Measurements from ENCODE around the gene LPIN1.

The LPIN1 gene

DNA sequence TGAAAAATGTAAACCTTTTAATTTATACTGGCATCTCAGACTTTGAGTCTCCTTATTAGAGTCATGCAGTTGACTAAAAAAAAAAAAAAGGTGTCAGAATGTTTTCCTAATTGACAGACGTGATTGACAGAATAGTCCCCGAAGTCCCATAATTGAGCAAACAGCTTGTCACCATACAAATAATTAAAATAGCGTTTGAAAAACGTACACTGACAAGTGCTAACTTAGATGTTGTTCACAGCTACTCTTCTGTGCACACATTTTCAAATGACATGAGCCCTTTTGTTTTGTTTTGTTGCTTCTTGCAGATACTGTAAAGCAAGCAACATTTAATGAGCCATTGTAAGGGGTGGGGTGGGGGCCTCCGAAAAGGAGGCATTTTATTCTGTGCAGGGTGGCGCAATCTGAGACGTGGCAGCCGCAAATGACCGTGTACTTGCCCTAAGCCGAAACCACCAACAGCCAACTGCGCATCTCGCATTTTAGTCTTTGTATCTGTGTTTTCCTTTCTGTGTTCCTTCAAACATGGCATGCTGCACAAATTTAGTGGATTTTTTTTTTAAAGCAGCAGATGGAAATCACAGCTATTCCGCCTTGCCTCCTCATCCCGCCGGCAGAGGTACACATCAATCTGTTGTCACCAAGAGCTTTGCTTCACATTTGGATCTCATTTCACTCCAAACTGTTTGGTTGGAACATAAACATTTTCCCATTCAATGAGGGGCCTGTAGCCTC, 52.4 kb downstream of the LPIN1 start:
- Histone ChIP-seq H3K9me3 (ENCODE audit: severe bottlenecking) (no peaks in the 10 kb centered on the region), H3K27ac (ENCODE audit: poor library complexity, severe bottlenecking) (no peak overlapping the region), H3K27me3 (ENCODE audit: insufficient read depth, poor library complexity, severe bottlenecking) (no peaks in the 10 kb centered on the region), H3K4me3 (ENCODE audit: severe bottlenecking) (no peak overlapping the region), H3K36me3 (ENCODE audit: low read depth) (peaks cover 89% of the 10 kb centered on the region), H3K4me1 (ENCODE audit: insufficient read depth, poor library complexity, severe bottlenecking) (no peaks in the 10 kb centered on the region)
- no peak for ATAC-seq (ENCODE audit: low read depth)
- TF ChIP-seq, protein P1, sequence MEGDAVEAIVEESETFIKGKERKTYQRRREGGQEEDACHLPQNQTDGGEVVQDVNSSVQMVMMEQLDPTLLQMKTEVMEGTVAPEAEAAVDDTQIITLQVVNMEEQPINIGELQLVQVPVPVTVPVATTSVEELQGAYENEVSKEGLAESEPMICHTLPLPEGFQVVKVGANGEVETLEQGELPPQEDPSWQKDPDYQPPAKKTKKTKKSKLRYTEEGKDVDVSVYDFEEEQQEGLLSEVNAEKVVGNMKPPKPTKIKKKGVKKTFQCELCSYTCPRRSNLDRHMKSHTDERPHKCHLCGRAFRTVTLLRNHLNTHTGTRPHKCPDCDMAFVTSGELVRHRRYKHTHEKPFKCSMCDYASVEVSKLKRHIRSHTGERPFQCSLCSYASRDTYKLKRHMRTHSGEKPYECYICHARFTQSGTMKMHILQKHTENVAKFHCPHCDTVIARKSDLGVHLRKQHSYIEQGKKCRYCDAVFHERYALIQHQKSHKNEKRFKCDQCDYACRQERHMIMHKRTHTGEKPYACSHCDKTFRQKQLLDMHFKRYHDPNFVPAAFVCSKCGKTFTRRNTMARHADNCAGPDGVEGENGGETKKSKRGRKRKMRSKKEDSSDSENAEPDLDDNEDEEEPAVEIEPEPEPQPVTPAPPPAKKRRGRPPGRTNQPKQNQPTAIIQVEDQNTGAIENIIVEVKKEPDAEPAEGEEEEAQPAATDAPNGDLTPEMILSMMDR (IDR thresholded peaks at IDR 0.05; ENCODE audit: poor library complexity, severe bottlenecking): no peak
- no peak for DNase-seq (ENCODE audit: low spot score)

DNA sequence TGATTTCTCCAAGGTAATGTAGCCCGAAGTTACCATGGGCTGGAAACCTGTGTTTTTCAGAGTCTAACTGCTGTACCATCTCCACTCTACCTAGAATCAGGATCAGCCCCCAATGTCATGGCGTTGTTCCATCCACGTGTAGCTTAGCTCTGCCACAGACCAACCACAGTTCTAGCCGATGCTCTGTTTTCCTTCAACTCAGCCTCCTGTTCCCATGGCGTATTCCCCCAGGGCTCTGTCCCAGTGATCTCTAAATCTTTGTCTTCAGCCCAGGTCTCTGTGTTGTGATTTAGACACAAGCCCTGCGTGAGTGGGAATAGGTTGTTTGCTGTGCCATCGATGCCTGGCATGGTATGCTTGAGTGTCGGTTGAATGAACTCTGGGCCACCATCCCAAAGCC, 53.4 kb downstream of the LPIN1 start:
- ATAC-seq (ENCODE audit: low read depth): no peak
- no peak for DNase-seq (ENCODE audit: low spot score)
- TF ChIP-seq, protein P1 (IDR thresholded peaks at IDR 0.05; ENCODE audit: poor library complexity, severe bottlenecking): no peak
- Histone ChIP-seq H3K9me3 (ENCODE audit: severe bottlenecking) (no peaks in the 10 kb centered on the region), H3K27me3 (ENCODE audit: insufficient read depth, poor library complexity, severe bottlenecking) (no peaks in the 10 kb centered on the region), H3K4me3 (ENCODE audit: severe bottlenecking) (no peak overlapping the region), H3K4me1 (ENCODE audit: insufficient read depth, poor library complexity, severe bottlenecking) (no peaks in the 10 kb centered on the region), H3K27ac (ENCODE audit: poor library complexity, severe bottlenecking) (no peak overlapping the region), H3K36me3 (ENCODE audit: low read depth) (peaks cover 89% of the 10 kb centered on the region)

DNA sequence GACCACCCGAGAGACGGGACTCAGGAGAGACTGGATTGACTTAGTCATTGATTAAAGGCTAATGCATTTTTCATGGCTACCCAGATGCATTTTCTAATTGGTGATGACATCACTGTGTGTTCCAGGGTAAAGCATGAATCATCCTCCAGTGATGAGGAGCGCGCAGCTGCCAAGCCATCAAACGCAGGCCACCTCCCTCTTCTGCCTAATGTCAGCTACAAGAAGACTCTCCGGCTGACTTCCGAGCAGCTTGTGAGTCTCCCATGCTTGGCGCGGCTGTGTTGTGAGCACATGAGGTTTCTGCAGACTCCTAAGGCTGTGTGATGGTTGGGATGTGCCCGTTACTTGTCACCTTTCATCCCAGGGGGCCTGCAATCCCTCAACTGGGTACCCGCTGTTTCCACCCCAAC, 56.4 kb downstream of the LPIN1 start:
- H3K27me3 ChIP-seq (ENCODE audit: insufficient read depth, poor library complexity, severe bottlenecking): no peaks in the 10 kb centered on the region
- no peak for ATAC-seq (ENCODE audit: low read depth)
- H3K4me3 ChIP-seq (ENCODE audit: severe bottlenecking): no peak overlapping the region
- H3K27ac ChIP-seq (ENCODE audit: poor library complexity, severe bottlenecking): no peak overlapping the region
- H3K9me3 ChIP-seq (ENCODE audit: severe bottlenecking): no peaks in the 10 kb centered on the region
- H3K36me3 ChIP-seq (ENCODE audit: low read depth): peaks cover 89% of the 10 kb centered on the region
- no peak for DNase-seq (ENCODE audit: low spot score)
- no peaks in the 10 kb centered on the region for H3K4me1 ChIP-seq (ENCODE audit: insufficient read depth, poor library complexity, severe bottlenecking)
- TF ChIP-seq, protein P1 (IDR thresholded peaks at IDR 0.05; ENCODE audit: poor library complexity, severe bottlenecking): no peak

DNA sequence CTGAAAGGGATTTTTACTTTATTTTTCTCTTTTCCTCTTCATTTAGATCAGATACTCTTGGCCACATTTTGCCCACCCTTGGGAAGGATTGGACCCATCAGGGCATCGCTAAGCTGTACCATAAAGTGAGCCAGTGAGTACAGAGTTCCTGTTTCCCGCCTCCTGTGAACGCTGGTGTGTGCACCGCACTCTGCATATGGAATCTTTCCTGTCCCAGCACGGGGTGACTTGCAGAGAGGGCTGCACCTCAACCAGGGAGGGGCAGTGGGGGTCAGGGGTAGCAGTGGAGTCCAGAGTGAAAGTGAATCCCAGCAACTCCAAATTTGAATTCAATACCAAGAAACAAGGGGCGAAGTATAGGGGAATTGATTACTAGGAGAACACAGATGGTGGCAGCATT, 58.6 kb downstream of the LPIN1 start:
- TF ChIP-seq, protein P1 (IDR thresholded peaks at IDR 0.05; ENCODE audit: poor library complexity, severe bottlenecking): no peak
- Histone ChIP-seq H3K4me1 (ENCODE audit: insufficient read depth, poor library complexity, severe bottlenecking) (no peaks in the 10 kb centered on the region), H3K9me3 (ENCODE audit: severe bottlenecking) (no peaks in the 10 kb centered on the region), H3K4me3 (ENCODE audit: severe bottlenecking) (no peak overlapping the region), H3K27ac (ENCODE audit: poor library complexity, severe bottlenecking) (no peak overlapping the region), H3K36me3 (ENCODE audit: low read depth) (peaks cover 79% of the 10 kb centered on the region), H3K27me3 (ENCODE audit: insufficient read depth, poor library complexity, severe bottlenecking) (no peaks in the 10 kb centered on the region)
- DNase-seq (ENCODE audit: low spot score): no peak
- ATAC-seq (ENCODE audit: low read depth): no peak

DNA sequence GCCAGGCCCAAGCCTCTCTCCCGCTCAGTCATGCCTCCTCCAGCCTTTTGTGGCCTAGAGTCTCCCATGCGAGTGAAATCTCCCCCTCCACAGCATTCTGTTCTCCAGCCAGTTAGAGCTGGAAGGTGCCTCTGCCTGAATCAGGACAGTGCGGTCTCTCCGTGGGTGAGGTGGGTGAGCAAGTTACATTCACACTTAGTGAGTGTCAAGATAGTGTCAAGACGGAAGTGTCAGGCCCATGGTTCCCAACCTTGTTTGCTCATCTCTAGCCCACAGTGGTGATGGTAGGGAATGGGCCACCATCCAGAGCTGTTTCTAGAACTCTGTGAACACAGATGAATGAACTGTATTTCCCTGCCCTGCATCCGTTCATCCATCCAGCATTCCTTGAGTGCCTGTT, 59.5 kb downstream of the LPIN1 start:
- H3K4me1 ChIP-seq (ENCODE audit: insufficient read depth, poor library complexity, severe bottlenecking): no peaks in the 10 kb centered on the region
- H3K27me3 ChIP-seq (ENCODE audit: insufficient read depth, poor library complexity, severe bottlenecking): no peaks in the 10 kb centered on the region
- no peaks in the 10 kb centered on the region for H3K9me3 ChIP-seq (ENCODE audit: severe bottlenecking)
- DNase-seq (ENCODE audit: low spot score) (no peak), ATAC-seq (ENCODE audit: low read depth) (no peak)
- H3K36me3 ChIP-seq (ENCODE audit: low read depth): peaks cover 86% of the 10 kb centered on the region
- no peak overlapping the region for H3K27ac ChIP-seq (ENCODE audit: poor library complexity, severe bottlenecking)
- H3K4me3 ChIP-seq (ENCODE audit: severe bottlenecking): no peak overlapping the region
- TF ChIP-seq, protein P1 (IDR thresholded peaks at IDR 0.05; ENCODE audit: poor library complexity, severe bottlenecking): no peak
